Neural cell (in vitro differentiated cells): Measurements from ENCODE around the gene SFXN2. TPM values are rescaled to one million over a fixed set of nuclear protein-coding genes. Genes with fewer than 3 reads are reported as not detected.
A peak's percentile ranks its signal among the peaks of the same experiment; 100 is the strongest.

ENCODE experiments used
- H2AFZ ChIP-seq: fragments of 200-600, 300-800 bp; sonication (generic), shearing (Covaris generic); 2 replicates; pipeline ENCODE4 v1.6.0; 2014; ENCODE audit warnings: low read depth, mild to moderate bottlenecking, antibody characterized with exemption, low read length, moderate library complexity
- H3F3A ChIP-seq: fragments of 200-600 bp; shearing (Covaris generic); 2 replicates; pipeline ENCODE4 v1.6.1; 2016; ENCODE audit warnings: mild to moderate bottlenecking, moderate library complexity, mixed read lengths, antibody characterized with exemption, low read length; ENCODE audit not compliant: insufficient read depth, poor library complexity, severe bottlenecking
- H3K27ac ChIP-seq: fragments of 200-600, 300-800 bp; sonication (generic), shearing (Covaris generic); 2 replicates; pipeline ENCODE4 v1.5.1; 2014; ENCODE audit warnings: mild to moderate bottlenecking, low read length, moderate library complexity
- H3K27me3 ChIP-seq: fragments of 300-800, 200-600 bp; sonication (generic), shearing (Covaris generic); 2 replicates; pipeline ENCODE4 v1.6.0; 2014; ENCODE audit warnings: mild to moderate bottlenecking, low read depth, low read length, moderate library complexity; ENCODE audit not compliant: insufficient read depth
- H3K36me3 ChIP-seq: fragments of 300-800, 200-600 bp; sonication (generic), shearing (Covaris generic); 2 replicates; pipeline ENCODE4 v1.5.1; 2014; ENCODE audit warnings: mild to moderate bottlenecking, antibody characterized with exemption, low read length, moderate library complexity; ENCODE audit not compliant: insufficient read depth
- H3K4me2 ChIP-seq: fragments of 300-800, 200-600 bp; sonication (generic), shearing (Covaris generic); 2 replicates; pipeline ENCODE4 v1.6.0; 2014; ENCODE audit warnings: mild to moderate bottlenecking, low read length
- H3K4me3 ChIP-seq: fragments of 300-800, 200-600 bp; sonication (generic), shearing (Covaris generic); 2 replicates; pipeline ENCODE4 v1.5.1; 2014; ENCODE audit warnings: mild to moderate bottlenecking, low read length, moderate library complexity
- H3K79me2 ChIP-seq: fragments of 200-600 bp; shearing (Covaris generic); replicated peaks from 2 replicates; pipeline ENCODE4 v1.6.0; 2014; ENCODE audit warnings: mild to moderate bottlenecking, low read length, moderate library complexity; ENCODE audit not compliant: insufficient read depth
- H3K9ac ChIP-seq: fragments of 300-800, 200-600 bp; sonication (generic), shearing (Covaris generic); 2 replicates; pipeline ENCODE4 v1.6.1; 2016; ENCODE audit warnings: mild to moderate bottlenecking, low read length, mixed read lengths
- H3K9me2 ChIP-seq: fragments of 200-600 bp; shearing (Covaris generic); 2 replicates; pipeline ENCODE4 v1.6.1; 2016; ENCODE audit warnings: mild to moderate bottlenecking, low read length, mixed read lengths; ENCODE audit not compliant: insufficient read depth
- H3K9me3 ChIP-seq: fragments of 200-600, 300-800 bp; sonication (generic), shearing (Covaris generic); 2 replicates; pipeline ENCODE4 v1.6.1; 2016; ENCODE audit warnings: mild to moderate bottlenecking, mixed run types, low read length, moderate library complexity, mixed read lengths
- H4K20me1 ChIP-seq: fragments of 200-600 bp; shearing (Covaris generic); 2 replicates; pipeline ENCODE4 v1.6.1; 2016; ENCODE audit warnings: mild to moderate bottlenecking, mixed run types; ENCODE audit not compliant: insufficient read depth
- CTCF ChIP-seq: fragments of 450-650 bp; IDR thresholded peaks from 2 replicates; pipeline ENCODE4 v1.5.1; 2014; ENCODE audit warnings: antibody characterized with exemption, mild to moderate bottlenecking, moderate library complexity; ENCODE audit not compliant: poor library complexity, severe bottlenecking
- EP300 ChIP-seq: fragments of 450-650 bp; conservative IDR thresholded peaks from 2 replicates; pipeline ENCODE4 v1.6.1; 2014; ENCODE audit warnings: antibody characterized with exemption, mild to moderate bottlenecking, moderate library complexity; ENCODE audit not compliant: poor library complexity, severe bottlenecking
- MXI1 ChIP-seq: fragments of 450-650 bp; conservative IDR thresholded peaks from 2 replicates; pipeline ENCODE4 v1.6.1; 2014; ENCODE audit warnings: antibody characterized with exemption, mild to moderate bottlenecking; ENCODE audit not compliant: poor library complexity, severe bottlenecking
- POLR2AphosphoS5 ChIP-seq: IDR thresholded peaks from 2 replicates; pipeline ENCODE4 v1.6.1; 2012
- RAD21 ChIP-seq: fragments of 450-650 bp; conservative IDR thresholded peaks from 2 replicates; pipeline ENCODE4 v1.6.1; 2014; ENCODE audit warnings: antibody characterized with exemption, mild to moderate bottlenecking, moderate library complexity
- REST ChIP-seq: IDR thresholded peaks from 2 replicates; pipeline ENCODE4 v1.6.1; 2012; ENCODE audit warnings: borderline replicate concordance
- SMC3 ChIP-seq: fragments of 450-650 bp; conservative IDR thresholded peaks from 2 replicates; pipeline ENCODE4 v1.6.1; 2014; ENCODE audit warnings: antibody characterized with exemption, mild to moderate bottlenecking, moderate library complexity; ENCODE audit not compliant: poor library complexity
- TAF1 ChIP-seq: IDR thresholded peaks from 2 replicates; pipeline ENCODE4 v1.6.1; 2012; ENCODE audit warnings: low read depth
- polyA plus RNA-seq: library from polyadenylated mRNA; depleted of rRNA; stranded (reverse); fragments of >200 nt; gene quantifications from 2 replicates; pipeline ENCODE4 v1.2.3, GENCODE V29; 2014

The SFXN2 gene
- polyA plus RNA-seq, 1 donor from 2014 or later: 16.0 TPM

- peak; percentile 67 for TF ChIP-seq REST
- peak; percentile 34 for TF ChIP-seq EP300
- TF ChIP-seq RAD21: no peak
- no peak for TF ChIP-seq TAF1
- TF ChIP-seq MXI1: peak; percentile 19
- peak; percentile 67 for TF ChIP-seq POLR2AphosphoS5
- H2AFZ ChIP-seq: peak overlapping the region; percentile 16
- H4K20me1 ChIP-seq: no peaks in the 10 kb centered on the region
- H3K4me3 ChIP-seq: peak overlapping the region; percentile 61
- no peaks in the 10 kb centered on the region for H3K79me2 ChIP-seq
- peak overlapping the region; percentile 95 for H3K27ac ChIP-seq
- peaks cover 5% of the 10 kb centered on the region for H3F3A ChIP-seq
- peak overlapping the region; percentile 76 for H3K9ac ChIP-seq
- no peaks in the 10 kb centered on the region for H3K9me2 ChIP-seq
- no peaks in the 10 kb centered on the region for H3K27me3 ChIP-seq
- H3K4me2 ChIP-seq: peak overlapping the region; percentile 81
- H3K9me3 ChIP-seq: no peaks in the 10 kb centered on the region
- H3K36me3 ChIP-seq: no peaks in the 10 kb centered on the region
These were observed 40.5 kb upstream of the SFXN2 start for GRCh38 chr10:102673819-102674511.

- Histone ChIP-seq H3K4me2 (peak overlapping the region; percentile 81), H3K9me3 (no peaks in the 10 kb centered on the region), H2AFZ (peak overlapping the region; percentile 16), H3F3A (peaks cover 5% of the 10 kb centered on the region), H3K79me2 (no peaks in the 10 kb centered on the region), H3K27ac (peak overlapping the region; percentile 95), H3K9ac (peak overlapping the region; percentile 76), H3K4me3 (peak overlapping the region; percentile 61), H3K27me3 (no peaks in the 10 kb centered on the region), H3K36me3 (no peaks in the 10 kb centered on the region), H3K9me2 (no peaks in the 10 kb centered on the region), H4K20me1 (no peaks in the 10 kb centered on the region)
- TF ChIP-seq TAF1 (no peak), RAD21 (peak; percentile 15)
These were observed 39.9 kb upstream of the SFXN2 start for GRCh38 chr10:102674566-102674965.

GRCh38 chr10:102675011-102675665 is 39.3 kb upstream of the SFXN2 start:
- Histone ChIP-seq H3K27me3 (no peaks in the 10 kb centered on the region), H3K9me2 (no peaks in the 10 kb centered on the region), H4K20me1 (no peaks in the 10 kb centered on the region), H3K36me3 (no peaks in the 10 kb centered on the region), H3K4me2 (peak overlapping the region; percentile 81), H2AFZ (no peak overlapping the region), H3K27ac (peak overlapping the region; percentile 95), H3K9ac (peak overlapping the region; percentile 76), H3K4me3 (peak overlapping the region; percentile 61), H3K9me3 (no peaks in the 10 kb centered on the region), H3K79me2 (no peaks in the 10 kb centered on the region), H3F3A (peaks cover 5% of the 10 kb centered on the region)
- no peak for TF ChIP-seq RAD21
- no peak for TF ChIP-seq EP300
- no peak for TF ChIP-seq CTCF
- TF ChIP-seq SMC3: peak; percentile 6
- no peak for TF ChIP-seq REST
